ENCODE results near the gene EFTUD2. TPM values are rescaled to one million over a fixed set of nuclear protein-coding genes. Genes with fewer than 3 reads are reported as not detected.

Gene EFTUD2
- total RNA-seq, 1 donor from 2014 or later = 102 TPM

GRCh38 chr17:44804302-44805089 lies 94.7 kb downstream of the EFTUD2 start:
- Mint-ChIP-seq H3K27me3 (ENCODE audit: unreplicated experiment) (peaks cover 7% of the 10 kb centered on the region), H3K9me3 (ENCODE audit: unreplicated experiment) (peaks cover 9% of the 10 kb centered on the region), H3K36me3 (ENCODE audit: unreplicated experiment) (no peaks in the 10 kb centered on the region), H3K4me3 (ENCODE audit: unreplicated experiment) (peak overlapping the region; percentile 49), H3K27ac (ENCODE audit: unreplicated experiment) (no peak overlapping the region), H3K4me1 (ENCODE audit: low read depth, unreplicated experiment) (peaks cover 33% of the 10 kb centered on the region)
- no peak for DNase-seq
- TF ChIP-seq CTCF (IDR thresholded peaks at IDR 0.05; ENCODE audit: partially characterized antibody, unreplicated experiment) = no peak

GRCh38 chr17:44801880-44802279 lies 97.4 kb downstream of the EFTUD2 start:
- H3K4me1 Mint-ChIP-seq (ENCODE audit: low read depth, unreplicated experiment) = peaks cover 29% of the 10 kb centered on the region
- no peak overlapping the region for H3K27ac Mint-ChIP-seq (ENCODE audit: unreplicated experiment)
- DNase-seq = no peak
- H3K36me3 Mint-ChIP-seq (ENCODE audit: unreplicated experiment) = no peaks in the 10 kb centered on the region
- peaks cover 5% of the 10 kb centered on the region for H3K9me3 Mint-ChIP-seq (ENCODE audit: unreplicated experiment)
- no peak for TF ChIP-seq CTCF (IDR thresholded peaks at IDR 0.05; ENCODE audit: partially characterized antibody, unreplicated experiment)
- peaks cover 4% of the 10 kb centered on the region for H3K27me3 Mint-ChIP-seq (ENCODE audit: unreplicated experiment)
- no peak overlapping the region for H3K4me3 Mint-ChIP-seq (ENCODE audit: unreplicated experiment)

Small RNA genes lying within 50 kb of the gene (microRNA-seq; reads per million reads assigned to microRNA genes)
- gene MIR6783 (ENCODE audit: unreplicated experiment) = 15.2 reads per million, percentile 55 among the genes with 10 or more reads in this experiment

Other genes with a start within 250 kb of the EFTUD2 start
- gene MEIOC, start 243.0 kb downstream of the EFTUD2 start, total RNA-seq (ENCODE audit: unreplicated experiment) = not detected
- 22.9 TPM for gene CCDC43, start 209.7 kb downstream of the EFTUD2 start, total RNA-seq (ENCODE audit: unreplicated experiment)
- gene DBF4B, start 190.8 kb downstream of the EFTUD2 start, total RNA-seq (ENCODE audit: unreplicated experiment) = 15.5 TPM
- 396 TPM for gene ADAM11, start 140.5 kb downstream of the EFTUD2 start, total RNA-seq (ENCODE audit: unreplicated experiment)
- gene GJC1, start 69.2 kb downstream of the EFTUD2 start, total RNA-seq (ENCODE audit: unreplicated experiment) = 60.9 TPM
- 1.1 TPM for gene HIGD1B, start 51.6 kb downstream of the EFTUD2 start, total RNA-seq (ENCODE audit: unreplicated experiment)
- not detected for gene GFAP, start 16.1 kb upstream of the EFTUD2 start, total RNA-seq (ENCODE audit: unreplicated experiment)
- gene KIF18B, start 48.3 kb upstream of the EFTUD2 start, total RNA-seq (ENCODE audit: unreplicated experiment) = 7.4 TPM
- 14.6 TPM for gene C1QL1, start 68.9 kb upstream of the EFTUD2 start, total RNA-seq (ENCODE audit: unreplicated experiment)
- gene DCAKD, start 152.2 kb upstream of the EFTUD2 start, total RNA-seq (ENCODE audit: unreplicated experiment) = 39.9 TPM
- 96.5 TPM for gene NMT1, start 161.9 kb upstream of the EFTUD2 start, total RNA-seq (ENCODE audit: unreplicated experiment)
- 6.2 TPM for gene PLCD3, start 233.1 kb upstream of the EFTUD2 start, total RNA-seq (ENCODE audit: unreplicated experiment)
- 3.7 TPM for gene ACBD4, start 236.2 kb upstream of the EFTUD2 start, total RNA-seq (ENCODE audit: unreplicated experiment)
- 13.0 TPM for gene HEXIM1, start 249.0 kb upstream of the EFTUD2 start, total RNA-seq (ENCODE audit: unreplicated experiment)